Urinary bladder (tissue), 4 donors: ENCODE measurements around the gene TMEM271. TPM values are rescaled to one million over a fixed set of nuclear protein-coding genes. Genes with fewer than 3 reads are reported as not detected.
"Not testable (repeated sequence)": the region's sequence is repeated elsewhere in the genome, so short reads cannot be mapped to it uniquely, and the experiment has no call there.

Experiments
- DNase-seq: peaks from one replicate; pipeline ENCODE4 v3.0.0-alpha.2; 2015; ENCODE audit errors: extremely low spot score
- H3K27ac ChIP-seq: one replicate; pipeline ENCODE4 v1.5.1; 2013; ENCODE audit warnings: low read depth, mild to moderate bottlenecking, moderate library complexity
- H3K36me3 ChIP-seq: one replicate; pipeline ENCODE4 v1.6.1; 2013; ENCODE audit warnings: mild to moderate bottlenecking, moderate library complexity; ENCODE audit not compliant: insufficient read depth
- H3K4me1 ChIP-seq: one replicate; pipeline ENCODE4 v1.6.1; 2013; ENCODE audit warnings: mild to moderate bottlenecking, moderate library complexity; ENCODE audit not compliant: insufficient read depth
- H3K4me3 ChIP-seq: one replicate; pipeline ENCODE4 v1.5.1; 2013; ENCODE audit warnings: low read depth, low read length
- WGBS: extraction: QIAGEN DNeasy Blood & Tissue Kit; methylation state at CpG from one replicate; pipeline ENCODE4 v1.1.7; 2013; 5-methylcytosine and 5-hydroxymethylcytosine counted together
- polyA plus RNA-seq: library from polyadenylated mRNA; stranded (reverse); fragments of 200-250 nt; gene quantifications from one replicate; pipeline ENCODE4 v1.2.3, GENCODE V29; 2013
- total RNA-seq: library from RNA; depleted of rRNA; stranded (reverse); fragments of >200 nt; gene quantifications from one replicate; pipeline ENCODE4 v1.2.3, GENCODE V29; 2014
- donor health status: healthy with polysubstance abuse.
- donor health status: healthy.

The TMEM271 gene
- total and polyA plus RNA-seq, 2 donors, result 0.21 TPM; not detected in 1

DNA sequence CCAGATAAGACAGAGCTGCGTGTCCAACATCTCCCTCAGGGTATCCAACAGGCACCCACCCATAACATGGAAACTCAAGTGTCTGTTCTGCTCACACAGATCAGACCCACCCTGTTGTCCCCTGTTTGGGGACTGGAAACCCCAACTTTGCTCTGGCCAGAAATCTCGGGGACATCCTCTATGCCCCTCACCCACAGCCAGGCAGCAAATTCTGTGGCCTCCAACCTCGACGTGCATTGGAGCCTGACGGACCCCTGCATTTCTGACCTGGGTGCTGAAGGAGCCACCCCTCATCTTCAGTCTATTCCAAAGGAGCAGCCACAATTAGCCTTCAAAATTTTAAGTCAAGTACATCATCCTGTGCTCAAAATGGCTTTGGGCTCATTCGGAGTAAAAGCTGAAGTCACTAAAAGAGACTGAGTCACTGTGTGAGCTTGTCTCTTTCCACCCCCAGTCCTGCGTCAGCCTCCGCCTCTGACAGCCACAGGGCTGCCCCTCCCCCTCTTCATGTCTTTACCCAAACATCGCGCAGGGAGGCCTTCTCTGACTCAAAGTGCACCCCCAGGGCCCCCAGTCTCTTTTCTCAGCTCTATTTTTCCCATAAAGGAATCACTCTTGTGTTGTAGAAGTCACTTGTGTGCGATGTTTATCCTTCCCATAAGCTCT lies 24.9 kb upstream of the TMEM271 start:
- DNase-seq, result no peak
- H3K4me1 ChIP-seq, result no peaks in the 10 kb centered on the region
- no peaks in the 10 kb centered on the region for H3K36me3 ChIP-seq
- WGBS, result 56% methylated on average over 11 of the region's 11 CpGs
- no peak overlapping the region for H3K4me3 ChIP-seq
- H3K27ac ChIP-seq, result no peak overlapping the region

DNA sequence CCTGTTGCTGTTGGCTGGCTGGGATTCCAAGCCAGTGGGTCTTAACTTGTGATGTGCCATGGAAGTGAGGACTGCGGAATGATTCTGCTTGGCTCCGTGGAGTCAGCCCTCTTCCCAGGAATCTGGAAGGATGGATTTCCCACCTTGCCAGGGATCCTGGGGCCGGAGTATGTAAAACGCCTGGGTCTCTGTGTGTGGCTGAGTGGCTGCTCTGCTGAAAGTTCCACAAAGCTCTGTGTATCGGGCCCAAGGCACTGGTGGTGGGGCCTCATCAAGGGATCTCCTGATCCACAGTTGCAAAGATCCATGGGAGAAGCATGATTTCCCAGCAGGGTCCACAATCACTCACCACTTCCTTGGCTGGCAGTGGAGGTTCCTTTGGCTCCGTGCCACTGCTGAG lies 24.1 kb upstream of the TMEM271 start:
- Histone ChIP-seq H3K4me3 (no peak overlapping the region), H3K36me3 (no peaks in the 10 kb centered on the region), H3K4me1 (no peaks in the 10 kb centered on the region), H3K27ac (no peak overlapping the region)
- DNase-seq, result no peak
- WGBS, result 79% methylated on average over 6 of the region's 6 CpGs

DNA sequence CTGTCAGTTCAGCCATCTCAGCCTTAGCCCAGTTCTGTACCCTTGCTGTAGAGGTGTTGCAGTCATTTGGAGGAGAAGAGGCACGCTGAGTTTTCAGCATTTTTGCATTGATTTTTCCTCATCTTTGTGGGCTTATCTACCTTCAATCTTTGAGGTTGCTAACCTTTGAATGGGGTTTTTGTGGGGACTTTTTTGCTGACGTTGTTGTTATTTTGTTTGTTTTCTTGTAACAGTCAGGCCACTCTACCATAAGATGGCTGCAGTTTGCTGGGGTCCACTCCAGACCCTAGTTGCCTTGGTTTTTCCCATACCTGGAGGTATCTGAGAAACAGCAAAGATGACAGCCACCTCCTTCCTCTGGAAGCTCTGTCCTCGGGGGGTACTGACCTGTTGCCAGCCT lies 22.8 kb upstream of the TMEM271 start:
- H3K36me3 ChIP-seq, result no peaks in the 10 kb centered on the region
- DNase-seq, result no peak
- 80% methylated on average over 3 of the region's 3 CpGs for WGBS
- H3K27ac ChIP-seq, result no peak overlapping the region
- H3K4me3 ChIP-seq, result no peak overlapping the region
- H3K4me1 ChIP-seq, result no peaks in the 10 kb centered on the region

DNA sequence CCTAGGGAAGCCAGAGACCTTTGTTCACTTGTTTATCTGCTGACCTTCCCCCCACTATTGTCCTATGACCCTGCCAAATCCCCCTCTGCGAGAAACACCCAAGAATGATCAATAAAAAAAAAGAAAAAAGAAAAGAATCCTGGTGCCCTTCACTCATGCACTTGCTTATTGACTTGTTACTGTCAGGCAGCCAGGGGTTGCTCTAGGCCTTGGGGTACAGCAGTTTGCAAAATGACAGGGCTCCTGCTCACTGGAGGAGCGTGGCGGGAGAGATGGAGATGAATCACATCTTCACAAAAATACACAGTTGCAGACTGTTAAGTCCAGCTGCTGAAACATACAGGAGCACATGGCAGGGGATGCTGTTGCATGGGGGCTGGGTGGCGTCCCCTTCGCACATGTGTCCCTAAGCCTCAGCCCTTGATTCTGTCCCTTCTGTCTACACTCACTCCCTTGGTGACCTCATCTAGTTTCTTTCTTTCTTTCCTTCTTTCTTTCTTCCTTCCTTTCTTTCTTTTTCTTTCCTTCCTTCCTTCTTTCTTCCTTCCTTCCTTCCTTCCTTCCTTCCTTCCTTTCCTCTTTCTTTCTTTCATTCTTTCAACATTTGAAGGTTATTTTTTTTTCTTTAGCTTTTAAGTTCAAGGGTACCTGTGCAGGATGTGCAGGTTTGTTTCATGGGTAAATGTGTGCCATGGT lies 16.9 kb upstream of the TMEM271 start:
- 69% methylated on average over 5 of the region's 5 CpGs for WGBS
- Histone ChIP-seq H3K36me3 (no peaks in the 10 kb centered on the region), H3K27ac (no peak overlapping the region), H3K4me3 (no peak overlapping the region), H3K4me1 (no peaks in the 10 kb centered on the region)
- no peak for DNase-seq

DNA sequence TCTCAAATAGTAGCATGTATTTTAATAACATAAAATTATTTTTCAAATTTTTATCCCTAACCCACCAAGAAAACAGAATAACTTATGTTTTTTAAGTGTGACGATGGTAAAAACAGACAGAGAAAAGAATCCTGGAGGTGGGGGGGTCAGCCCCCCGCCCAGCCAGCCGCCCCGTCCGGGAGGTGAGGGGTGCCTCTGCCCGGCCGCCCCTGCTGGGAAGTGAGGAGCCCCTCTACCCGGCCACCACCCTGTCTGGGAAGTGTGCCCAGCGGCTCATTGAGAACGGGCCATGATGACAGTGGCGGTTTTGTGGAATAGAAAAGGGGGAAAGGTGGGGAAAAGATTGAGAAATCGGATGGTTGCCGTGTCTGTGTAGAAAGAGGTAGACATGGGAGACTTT lies 16.1 kb upstream of the TMEM271 start:
- 81% methylated on average over 12 of the region's 13 CpGs for WGBS
- H3K27ac ChIP-seq, result not testable (repeated sequence)

DNA sequence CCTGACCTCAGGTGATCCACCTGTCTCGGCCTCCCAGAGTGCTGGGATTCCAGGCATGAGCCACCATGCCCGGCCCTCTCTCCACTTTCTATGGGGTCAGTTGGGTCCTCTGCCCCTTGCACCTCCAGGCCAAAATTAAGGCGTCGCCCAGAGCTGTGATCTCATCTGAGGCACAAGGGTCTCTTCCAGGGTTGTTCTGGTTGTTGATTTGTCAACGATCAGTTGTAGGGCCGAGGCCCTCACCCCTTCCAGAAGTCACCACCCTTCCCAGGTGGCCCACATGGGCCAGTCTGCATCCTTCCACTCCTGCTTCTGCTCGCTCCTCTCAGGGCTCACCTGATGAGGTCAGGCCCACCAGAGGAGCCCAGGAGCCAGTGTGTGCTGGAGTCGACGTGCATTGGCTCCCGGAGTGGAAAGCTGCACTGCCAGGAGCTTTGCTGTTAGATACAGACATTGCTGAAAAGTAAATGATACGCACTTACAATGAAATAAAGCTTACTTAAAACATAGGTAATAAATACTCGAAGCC lies 14.3 kb upstream of the TMEM271 start:
- H3K4me3 ChIP-seq, result no peak overlapping the region
- H3K27ac ChIP-seq, result no peak overlapping the region
- no peaks in the 10 kb centered on the region for H3K4me1 ChIP-seq
- WGBS, result 92% methylated on average over 12 of the region's 12 CpGs
- DNase-seq, result no peak
- no peaks in the 10 kb centered on the region for H3K36me3 ChIP-seq

More for the DNA sequence above, 16.1 kb upstream of the TMEM271 start:
- DNase-seq, H3K4me3 ChIP-seq, H3K36me3 ChIP-seq, H3K4me1 ChIP-seq: not testable (repeated sequence)

DNA sequence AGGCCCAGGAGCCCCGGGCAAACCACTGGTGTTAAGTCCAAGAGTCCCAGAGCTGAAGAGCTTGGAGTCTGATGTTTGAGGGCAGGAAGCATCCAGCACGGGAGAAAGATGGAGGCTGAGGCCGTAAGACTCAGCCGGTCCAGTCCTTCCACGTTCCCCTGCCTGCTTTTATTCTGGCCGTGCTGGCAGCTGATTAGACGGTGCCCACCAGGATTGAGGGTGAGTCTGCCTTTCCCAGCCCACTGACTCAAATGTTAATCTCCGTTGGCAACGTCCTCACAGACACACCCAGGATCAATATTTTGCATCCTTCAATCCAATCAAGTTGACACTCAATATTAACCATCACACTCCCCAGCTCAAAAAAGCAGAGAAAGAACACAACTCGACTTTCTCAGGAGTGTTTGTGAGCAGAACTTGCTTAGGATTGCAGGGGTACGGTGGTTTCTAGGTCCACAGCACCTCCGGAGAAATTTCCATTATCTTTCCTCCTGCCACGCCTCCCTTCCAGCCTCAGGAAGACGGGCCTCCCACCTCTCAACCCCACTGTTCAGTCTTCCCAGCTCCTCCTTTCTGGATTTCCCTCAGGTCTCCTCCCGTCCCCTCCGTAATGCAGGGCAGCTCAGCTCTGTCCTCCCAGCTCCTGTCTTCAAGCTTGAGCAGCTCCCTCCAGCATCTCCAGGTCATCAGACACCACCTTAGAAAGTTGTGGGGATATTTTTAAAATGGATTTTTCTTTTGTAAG lies 13.3 kb upstream of the TMEM271 start:
- no peak for DNase-seq
- H3K4me1 ChIP-seq, result no peaks in the 10 kb centered on the region
- WGBS, result 84% methylated on average over 16 of the region's 16 CpGs

DNA sequence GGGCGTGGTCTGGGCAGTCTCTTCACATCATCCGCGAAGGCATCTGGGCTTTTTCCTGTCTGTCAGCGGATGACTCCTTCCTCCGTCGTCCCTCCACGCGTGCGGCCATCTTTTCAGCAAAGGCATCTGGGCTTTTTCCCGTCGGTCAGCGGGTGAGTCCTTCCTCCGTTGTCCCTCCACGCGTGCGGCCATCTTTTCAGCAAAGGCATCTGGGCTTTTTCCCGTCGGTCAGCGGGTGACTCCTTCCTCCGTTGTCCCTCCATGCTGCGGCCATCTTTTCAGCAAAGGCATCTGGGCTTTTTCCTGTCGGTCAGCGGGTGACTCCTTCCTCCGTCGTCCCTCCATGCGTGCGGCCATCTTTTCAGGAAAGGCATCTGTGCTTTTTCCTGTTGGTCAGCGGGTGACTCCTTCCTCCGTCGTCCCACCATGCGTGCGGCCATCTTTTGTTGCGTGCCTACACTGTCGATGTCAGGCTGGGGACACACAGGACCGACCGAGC lies 12.3 kb upstream of the TMEM271 start:
- 80% methylated on average over 36 of the region's 36 CpGs for WGBS
- H3K36me3 ChIP-seq, result no peaks in the 10 kb centered on the region
- H3K4me1 ChIP-seq, result no peaks in the 10 kb centered on the region
- no peak overlapping the region for H3K27ac ChIP-seq
- H3K4me3 ChIP-seq, result no peak overlapping the region
- DNase-seq, result no peak

More for the DNA sequence above, 13.3 kb upstream of the TMEM271 start:
- H3K36me3 ChIP-seq, result no peaks in the 10 kb centered on the region
- H3K27ac ChIP-seq, result no peak overlapping the region
- H3K4me3 ChIP-seq, result no peak overlapping the region

DNA sequence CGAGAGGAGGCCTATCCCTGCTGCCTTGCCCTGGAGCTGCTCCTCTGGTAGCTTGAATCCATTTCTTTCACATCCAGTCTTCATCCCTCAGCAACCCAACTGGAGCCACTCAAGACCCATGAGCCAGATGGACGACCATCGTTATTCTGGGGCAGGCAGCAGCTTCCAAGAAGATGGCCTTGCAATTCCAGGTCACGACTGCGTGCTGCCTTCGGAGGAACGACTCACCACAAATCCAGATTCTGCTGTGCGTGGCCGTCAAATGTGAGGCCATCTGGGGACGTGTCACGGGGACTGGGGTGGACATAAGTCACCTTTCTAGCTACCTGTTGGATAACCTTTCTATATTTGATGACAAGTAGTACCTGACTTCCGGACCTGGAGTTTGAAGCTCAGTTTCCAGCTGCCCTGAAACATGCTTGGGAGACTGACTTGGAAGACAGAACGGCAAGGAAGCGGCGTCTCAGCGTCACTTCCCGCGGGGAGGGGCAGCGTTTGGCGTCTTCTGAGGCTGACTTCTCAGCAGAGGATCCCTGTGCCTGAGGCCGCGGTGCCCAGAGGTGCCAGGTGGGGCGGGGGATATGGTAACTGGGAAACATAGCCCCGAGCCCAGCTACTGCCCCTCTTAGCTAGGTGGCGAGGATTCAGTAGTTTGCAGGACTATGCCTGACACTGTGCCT lies 11.7 kb upstream of the TMEM271 start:
- no peak for DNase-seq
- no peak overlapping the region for H3K27ac ChIP-seq
- H3K36me3 ChIP-seq, result no peaks in the 10 kb centered on the region
- 79% methylated on average over 25 of the region's 25 CpGs for WGBS
- H3K4me1 ChIP-seq, result no peaks in the 10 kb centered on the region
- no peak overlapping the region for H3K4me3 ChIP-seq

DNA sequence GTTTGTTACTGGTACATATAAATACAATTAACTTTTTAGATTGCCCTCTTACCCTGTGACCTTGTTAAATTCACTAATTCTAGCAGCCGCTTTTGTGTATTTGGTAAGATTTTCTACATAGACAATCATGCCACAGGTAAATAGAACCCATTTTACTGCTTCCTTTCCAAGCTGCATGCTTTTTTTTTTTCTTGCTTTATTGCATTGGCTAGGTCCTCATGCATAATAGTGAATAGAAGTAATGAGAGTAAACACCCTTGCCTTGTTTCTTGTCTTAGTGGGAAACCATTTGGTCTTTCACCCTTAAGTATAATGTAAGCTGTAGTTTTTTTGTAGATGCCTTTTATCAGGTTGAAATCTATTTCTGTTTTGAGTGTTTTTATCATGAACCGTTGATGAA lies 7.7 kb upstream of the TMEM271 start:
- DNase-seq, result no peak
- no peaks in the 10 kb centered on the region for H3K36me3 ChIP-seq
- H3K27ac ChIP-seq, result no peak overlapping the region
- no peaks in the 10 kb centered on the region for H3K4me1 ChIP-seq
- H3K4me3 ChIP-seq, result no peak overlapping the region
- 82% methylated on average over 2 of the region's 2 CpGs for WGBS

DNA sequence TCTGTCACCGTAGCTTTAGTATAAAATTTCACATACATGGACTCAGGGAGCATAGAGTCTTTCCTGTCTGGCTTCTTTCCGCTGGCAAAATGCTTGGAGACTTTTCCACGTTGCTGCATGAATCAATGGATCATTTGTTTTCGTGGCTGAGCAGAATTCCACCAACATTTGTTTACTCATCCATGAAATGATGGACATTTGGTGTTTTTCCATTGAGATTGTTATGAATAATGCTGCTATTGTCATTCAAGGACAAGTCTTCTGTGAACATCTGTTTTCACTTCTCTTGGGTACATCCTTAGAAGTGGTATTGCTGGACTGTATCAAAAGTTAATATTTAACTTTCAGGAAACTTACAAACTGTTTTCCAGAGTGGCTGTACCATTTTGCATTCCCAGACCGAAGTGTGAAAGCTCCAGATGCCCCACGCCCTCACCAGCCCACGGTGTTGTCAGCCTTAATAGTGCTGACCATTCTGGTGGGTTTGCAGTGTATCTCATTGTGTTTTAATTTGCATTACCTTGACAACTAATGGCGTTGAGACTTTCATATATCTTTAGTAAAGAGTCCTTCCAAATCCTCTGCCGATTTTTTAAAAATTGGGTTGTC lies 5.8 kb upstream of the TMEM271 start:
- no peak overlapping the region for H3K27ac ChIP-seq
- no peak for DNase-seq
- no peak overlapping the region for H3K4me3 ChIP-seq
- no peaks in the 10 kb centered on the region for H3K4me1 ChIP-seq
- H3K36me3 ChIP-seq, result no peaks in the 10 kb centered on the region
- 76% methylated on average over 9 of the region's 9 CpGs for WGBS

DNA sequence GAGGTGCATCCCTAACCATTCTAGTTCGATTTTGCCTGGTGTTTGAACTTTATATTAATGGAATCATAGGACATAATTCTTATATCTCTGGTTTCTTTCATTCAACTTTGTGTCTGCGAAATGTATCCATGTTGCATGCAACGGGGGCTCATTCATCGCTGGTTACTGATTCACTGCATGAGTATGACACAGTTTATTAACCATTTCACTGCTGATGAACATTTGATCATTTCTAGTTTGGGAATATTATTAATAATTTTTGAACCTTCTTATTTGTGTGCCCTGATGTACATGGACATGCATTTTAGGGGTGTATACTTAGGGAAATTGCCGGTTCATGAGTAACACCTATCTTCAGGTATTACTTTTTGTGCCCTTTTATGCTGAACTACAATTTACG lies 5.1 kb upstream of the TMEM271 start:
- no peak overlapping the region for H3K27ac ChIP-seq
- peaks cover 2% of the 10 kb centered on the region for H3K4me1 ChIP-seq
- H3K4me3 ChIP-seq, result no peak overlapping the region
- no peak for DNase-seq
- no peaks in the 10 kb centered on the region for H3K36me3 ChIP-seq
- 58% methylated on average over 6 of the region's 6 CpGs for WGBS
